GM21367 (cell line): Measurements from ENCODE around the gene CDH13.

Experiments
- ATAC-seq: cut with Tn5 transposase; IDR thresholded peaks from one replicate; pipeline ENCODE4 v1.9.1; 2021; ENCODE audit not compliant: unreplicated experiment

Gene CDH13

GRCh38 chr16:82833378-82833993, 206.7 kb downstream of the CDH13 start:
- ATAC-seq, result no peak

DNA sequence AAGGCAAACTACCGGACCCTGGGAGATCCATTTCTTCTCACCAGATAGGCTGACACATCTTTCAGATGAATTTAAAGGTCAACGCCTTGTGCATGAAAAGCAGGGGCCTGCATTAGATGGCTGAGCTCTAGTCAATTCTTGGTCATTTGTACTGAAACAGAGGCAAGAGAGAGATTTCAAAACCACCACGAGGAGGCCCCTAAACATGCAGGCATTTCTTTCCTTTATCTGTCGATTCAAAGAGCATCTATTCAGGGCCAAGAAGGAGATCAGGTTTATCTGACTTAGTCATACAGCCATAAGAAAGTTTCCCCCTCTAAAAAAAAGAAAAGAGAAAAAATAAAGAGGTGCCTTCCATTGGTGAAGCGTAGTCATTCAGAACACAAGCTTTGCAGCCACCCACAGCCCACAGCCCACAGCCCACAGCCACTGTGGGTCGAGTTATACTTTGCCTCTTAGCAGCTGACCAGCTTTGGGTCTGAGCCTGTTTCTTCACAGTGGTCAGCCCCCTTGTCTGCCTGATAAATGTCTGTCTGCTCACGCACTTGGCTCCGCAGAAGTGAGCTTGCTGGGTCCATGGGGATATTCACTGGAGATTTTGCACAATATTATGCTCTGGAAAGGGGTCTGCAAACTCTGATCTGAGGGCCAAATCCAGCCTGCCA, 207.5 kb downstream of the CDH13 start:
- ATAC-seq, result no peak

DNA sequence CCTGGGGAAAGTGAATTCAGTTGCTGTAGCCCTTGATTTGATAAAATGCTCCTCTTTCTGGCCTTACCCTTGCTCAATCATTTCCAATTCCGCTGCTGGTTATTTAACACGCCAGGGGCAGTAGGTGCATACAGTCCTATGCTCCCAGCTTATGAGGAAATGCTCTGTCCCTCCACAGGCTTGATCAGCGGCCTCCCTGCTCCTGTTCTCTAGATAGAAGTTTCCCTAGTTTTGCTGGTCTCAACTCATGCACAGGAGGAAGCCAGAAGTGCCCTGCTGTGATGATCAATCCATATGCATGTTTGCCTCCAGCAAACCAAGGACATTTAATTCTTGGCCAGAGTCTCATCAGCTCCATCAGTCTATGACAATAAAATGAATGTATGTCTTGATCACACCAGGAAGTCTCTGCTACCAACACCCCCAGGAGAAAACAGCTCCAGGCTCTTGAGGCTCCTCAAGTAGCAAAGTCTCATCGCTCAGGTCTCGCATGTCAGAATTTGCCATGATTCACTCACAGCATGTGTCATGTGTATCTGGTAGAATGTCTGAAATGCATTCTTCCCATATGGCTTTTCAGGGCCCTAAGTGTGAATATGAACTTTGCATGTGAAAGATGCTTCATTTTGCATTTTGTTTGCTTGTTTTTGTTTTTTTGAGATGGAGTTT, 208.9 kb downstream of the CDH13 start:
- no peak for ATAC-seq

- no peak for ATAC-seq
These were observed 214.3 kb downstream of the CDH13 start for GRCh38 chr16:82841108-82841507.

DNA sequence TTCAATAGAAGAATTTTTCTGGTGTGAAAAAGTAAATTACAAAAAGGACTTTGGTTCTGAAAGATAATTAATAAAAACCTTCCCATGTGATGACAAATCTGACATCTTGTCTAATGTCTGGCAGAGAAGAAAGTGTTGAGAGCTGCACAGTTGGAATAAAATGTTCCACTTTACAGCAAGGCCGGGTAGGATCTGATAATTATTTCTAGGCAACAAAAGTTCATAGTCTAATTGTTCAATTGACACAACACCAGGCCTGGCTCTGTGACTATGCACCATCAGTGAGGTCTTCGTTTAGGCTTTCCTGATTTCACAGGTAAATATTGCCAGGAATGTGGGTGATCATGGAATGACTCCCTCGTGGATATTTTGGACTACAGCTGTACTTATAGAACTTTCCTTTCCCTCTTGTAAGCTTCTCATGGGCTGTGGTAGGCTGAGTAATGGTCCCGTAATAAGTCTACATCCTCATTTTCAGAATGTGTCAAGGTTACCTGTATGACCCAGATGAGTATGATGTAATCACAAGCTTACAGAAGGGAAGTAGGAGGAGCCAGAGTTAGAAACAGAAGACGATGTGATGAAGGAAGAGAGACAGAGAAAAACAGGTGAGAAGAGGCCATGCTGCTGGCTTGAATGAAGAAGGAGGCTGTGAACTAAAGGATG, 217.0 kb downstream of the CDH13 start:
- no peak for ATAC-seq

DNA sequence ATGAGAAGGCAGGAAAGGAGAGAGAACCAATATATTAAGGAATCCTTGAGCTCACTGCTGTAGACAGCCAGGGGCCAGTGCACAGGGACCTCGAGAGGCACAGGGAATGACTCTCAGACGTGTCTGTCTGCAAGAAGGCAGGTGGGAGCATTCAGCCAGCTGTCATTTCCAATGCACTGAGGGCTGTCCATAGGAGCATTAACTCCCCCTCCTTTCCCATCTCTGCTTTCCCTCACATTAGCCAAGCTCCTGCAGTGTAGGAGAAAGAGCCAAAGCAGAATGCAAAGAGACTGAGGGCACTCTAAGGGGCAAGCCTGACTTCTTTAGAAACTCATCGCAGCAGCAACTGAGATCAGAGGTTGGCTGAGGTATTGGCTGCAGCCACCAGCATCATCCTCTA, 218.3 kb downstream of the CDH13 start:
- ATAC-seq, result no peak

GRCh38 chr16:82846806-82847205, 220.0 kb downstream of the CDH13 start:
- ATAC-seq, result no peak

GRCh38 chr16:82848013-82848412, 221.2 kb downstream of the CDH13 start:
- no peak for ATAC-seq

- no peak for ATAC-seq
These were observed 225.7 kb downstream of the CDH13 start for GRCh38 chr16:82852388-82853008.

DNA sequence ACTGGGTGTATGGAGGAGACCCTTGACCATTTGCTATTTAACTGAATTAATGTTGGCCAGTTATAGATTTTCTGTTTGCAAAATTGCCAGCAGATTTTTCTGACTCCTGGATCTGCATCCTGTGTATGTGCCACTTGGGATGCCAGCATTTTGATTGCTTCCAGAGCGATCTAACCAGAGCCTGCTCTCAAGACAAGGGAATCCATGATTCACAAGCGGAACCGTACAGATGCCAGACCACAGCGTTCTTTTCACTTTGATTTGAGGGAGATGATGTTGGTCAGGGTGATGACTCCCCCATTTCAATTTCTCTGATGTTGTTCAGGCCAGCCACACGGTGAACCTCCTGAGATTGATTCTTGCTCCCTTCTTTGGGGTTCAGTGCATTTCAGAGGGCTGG, 228.7 kb downstream of the CDH13 start:
- ATAC-seq, result no peak

DNA sequence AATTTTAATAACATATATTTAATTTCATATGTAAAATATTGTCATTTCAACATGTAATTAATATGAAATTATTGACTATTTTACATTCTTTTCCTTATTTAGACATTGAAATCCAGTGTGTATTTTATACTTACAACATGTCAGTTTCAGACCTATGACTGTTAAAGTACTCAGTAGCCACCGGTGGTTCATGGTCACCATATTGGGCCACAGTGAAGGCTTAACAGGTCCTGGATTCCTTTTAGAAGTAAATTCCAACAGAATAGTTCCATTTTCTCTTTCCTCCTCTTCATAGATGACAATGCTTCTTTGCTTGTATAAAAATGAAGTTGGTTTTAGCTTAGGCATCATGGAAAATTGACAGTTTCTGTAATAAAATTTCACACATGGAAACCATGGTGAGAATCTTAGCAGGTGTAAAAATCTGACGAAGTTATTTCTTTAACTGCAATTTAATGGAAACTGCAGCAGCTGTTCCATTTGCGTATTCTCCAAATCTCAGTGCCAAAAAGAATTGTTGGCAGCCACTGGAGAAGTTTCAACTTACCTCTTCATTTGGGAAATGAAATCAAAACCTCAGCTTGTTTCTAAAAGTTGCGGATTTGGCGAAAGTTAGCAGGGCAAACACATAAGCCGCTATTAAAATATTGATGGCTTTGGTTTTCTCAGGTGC, 231.1 kb downstream of the CDH13 start:
- ATAC-seq, result no peak

DNA sequence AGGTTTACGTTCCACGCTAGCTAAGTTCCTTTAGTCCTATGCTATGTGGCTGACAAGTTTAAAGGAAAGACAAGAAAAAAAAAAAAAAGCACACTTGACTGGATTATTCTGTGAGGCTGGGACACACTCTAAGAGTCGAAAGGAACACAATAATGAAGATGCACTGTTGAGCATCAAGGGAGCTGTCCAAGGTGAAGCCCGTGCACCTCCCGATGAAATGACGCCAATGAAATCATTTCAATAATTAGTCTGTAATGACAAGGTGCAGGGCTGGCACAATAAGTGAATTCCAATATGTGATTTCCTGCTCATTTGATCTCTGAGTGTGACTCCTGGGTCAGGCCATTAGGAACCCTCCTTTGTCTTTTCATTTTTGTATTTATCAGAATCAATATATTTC, 232.9 kb downstream of the CDH13 start:
- ATAC-seq, result no peak

- no peak for ATAC-seq
These were observed 233.3 kb downstream of the CDH13 start for GRCh38 chr16:82860071-82860470.

- ATAC-seq, result no peak
These were observed 235.3 kb downstream of the CDH13 start for GRCh38 chr16:82862057-82862456.

- no peak for ATAC-seq
These were observed 237.7 kb downstream of the CDH13 start for GRCh38 chr16:82864332-82865040.

GRCh38 chr16:82865412-82865811, 238.6 kb downstream of the CDH13 start:
- ATAC-seq, result no peak

- no peak for ATAC-seq
These were observed 240.7 kb downstream of the CDH13 start for GRCh38 chr16:82867485-82867884.

DNA sequence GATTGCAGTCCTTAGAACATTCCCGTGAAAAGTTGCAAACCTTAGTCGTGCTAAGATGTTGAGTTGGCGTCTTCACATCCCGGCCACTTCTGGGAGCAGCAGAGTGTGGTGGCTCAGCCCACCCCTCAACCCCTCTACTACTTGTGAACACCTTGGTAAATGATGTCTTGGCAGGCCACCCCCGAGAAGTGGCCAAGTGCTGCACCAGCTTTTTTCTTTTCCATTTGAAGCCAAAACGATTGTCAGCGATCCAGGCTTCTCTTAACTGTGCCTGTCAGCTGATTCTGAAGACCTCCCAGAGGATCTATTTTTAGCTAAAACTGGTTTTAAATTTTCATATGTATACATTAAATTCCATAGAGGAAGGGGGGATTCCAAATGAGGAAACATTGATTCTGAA, 247.5 kb downstream of the CDH13 start:
- ATAC-seq, result no peak

- ATAC-seq, result no peak
These were observed 247.9 kb downstream of the CDH13 start for GRCh38 chr16:82874672-82875071.

- ATAC-seq, result no peak
These were observed 250.2 kb downstream of the CDH13 start for GRCh38 chr16:82876951-82877350.
